ENCODE measurements around the gene PCDHB3.

- TF ChIP-seq EZH2 (IDR thresholded peaks at IDR 0.05) (no peak), POLR2AphosphoS5 (IDR thresholded peaks at IDR 0.05; ENCODE audit: borderline replicate concordance, low read depth, low read length) (no peak)
These were observed 50.1 kb downstream of the PCDHB3 start for GRCh38 chr5:141150224-141150992.

Data from SK-N-MC (cell line).